ENCODE data around the gene RNF19B.

RNF19B gene

DNA sequence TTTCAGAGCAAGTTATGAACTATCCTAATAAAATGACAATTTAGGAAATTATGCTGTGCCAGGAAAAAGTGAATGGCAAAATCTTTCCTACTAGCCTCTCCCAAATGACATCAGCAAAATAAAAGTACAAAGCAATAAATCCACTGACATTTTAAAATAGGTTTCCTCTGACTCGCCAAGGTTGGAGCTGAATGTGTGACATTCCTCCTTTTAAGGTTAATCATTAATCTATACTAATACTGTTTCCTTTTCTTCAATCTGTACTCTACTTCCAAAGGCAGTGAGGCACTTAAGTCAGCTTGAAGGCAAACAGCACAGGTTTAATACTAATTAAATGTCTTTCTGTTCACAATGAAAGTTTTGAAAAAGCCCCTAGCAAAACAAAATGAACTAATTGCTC lies 15.7 kb downstream of the RNF19B start:
- H3K4me2 ChIP-seq (ENCODE audit: insufficient read depth, low read length, poor library complexity, severe bottlenecking) = no peak overlapping the region
- no peaks in the 10 kb centered on the region for H3K27me3 ChIP-seq (ENCODE audit: control insufficient read depth in 3 of 3, insufficient read depth in 3 of 3, low read depth in 1 of 3, low read length in 3 of 3)
- no peak overlapping the region for H3K9ac ChIP-seq (ENCODE audit: low read depth, low read length, poor library complexity)
- no peak overlapping the region for H3K18ac ChIP-seq (ENCODE audit: low read length)
- no peak overlapping the region for H2AFZ ChIP-seq (ENCODE audit: low read length)
- H3K4me3 ChIP-seq (ENCODE audit: low read length in 2 of 2) = no peak overlapping the region
- no peak overlapping the region for H3K23ac ChIP-seq (ENCODE audit: low read depth, low read length, poor library complexity)
- WGBS, 2 donors (ENCODE audit: extremely low coverage in 2 of 2, insufficient read length in 2 of 2, insufficient replicate concordance in 1 of 2) = no CpG with 5 or more reads among the region's 1 CpG
- H4K8ac ChIP-seq (ENCODE audit: low read depth, low read length) = no peak overlapping the region
- H2BK5ac ChIP-seq (ENCODE audit: low read length) = no peak overlapping the region
- DNase-seq (ENCODE audit: low spot score) = no peak
- H3K36me3 ChIP-seq (replicated peaks in 1 of 2; ENCODE audit: control insufficient read depth in 2 of 2, insufficient read depth in 2 of 2, low read length in 2 of 2) = peaks cover 9 to 44% of the 10 kb centered on the region in 2 donors
- H2BK120ac ChIP-seq (ENCODE audit: low read depth, low read length) = no peak overlapping the region
- H3K4ac ChIP-seq (ENCODE audit: low read length) = no peak overlapping the region
- no peak overlapping the region for H2AK5ac ChIP-seq (ENCODE audit: low read depth, low read length)
- no peak overlapping the region for H3K27ac ChIP-seq (replicated peaks; ENCODE audit: low read length)
- no peaks in the 10 kb centered on the region for H3K9me3 ChIP-seq (replicated peaks in 1 of 2; ENCODE audit: control insufficient read depth in 2 of 2, insufficient read depth in 1 of 2, low read depth in 1 of 2, low read length in 2 of 2)
- H2BK15ac ChIP-seq (ENCODE audit: low read length) = no peak overlapping the region
- H3K79me1 ChIP-seq (ENCODE audit: low read depth, low read length) = peaks cover 2% of the 10 kb centered on the region
- no peak overlapping the region for H2BK12ac ChIP-seq (ENCODE audit: low read length)
- no peak overlapping the region for H4K91ac ChIP-seq (ENCODE audit: low read depth, low read length, poor library complexity)
- H3K4me1 ChIP-seq (ENCODE audit: control insufficient read depth in 2 of 2, insufficient read depth in 1 of 2, low read depth in 1 of 2, low read length in 2 of 2) = no peaks in the 10 kb centered on the region
- no peak overlapping the region for H3K14ac ChIP-seq (ENCODE audit: low read length)

DNA sequence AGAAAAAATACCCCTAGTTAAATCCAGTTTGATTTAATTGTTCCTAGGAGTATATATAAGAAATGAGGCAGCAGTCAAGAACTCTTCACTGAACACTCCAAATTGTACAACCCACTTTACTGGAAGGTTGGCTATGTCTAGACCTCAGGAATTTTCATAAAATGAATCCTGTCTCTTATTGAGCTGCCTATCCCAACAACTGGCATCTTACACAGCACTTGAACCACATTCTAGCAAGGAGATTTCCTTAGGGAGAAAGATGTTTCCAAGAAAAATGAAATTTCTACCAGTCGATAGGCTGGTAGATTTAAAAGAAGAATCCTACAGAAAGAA lies 16.3 kb downstream of the RNF19B start:
- H2AFZ ChIP-seq (ENCODE audit: low read length) = no peak overlapping the region
- no peak for DNase-seq (ENCODE audit: low spot score)
- no peaks in the 10 kb centered on the region for H3K27me3 ChIP-seq (ENCODE audit: control insufficient read depth in 3 of 3, insufficient read depth in 3 of 3, low read depth in 1 of 3, low read length in 3 of 3)
- H4K91ac ChIP-seq (ENCODE audit: low read depth, low read length, poor library complexity) = no peak overlapping the region
- no peak overlapping the region for H2BK12ac ChIP-seq (ENCODE audit: low read length)
- no peak overlapping the region for H3K4me3 ChIP-seq (ENCODE audit: low read length in 2 of 2)
- H3K27ac ChIP-seq (replicated peaks; ENCODE audit: low read length) = no peak overlapping the region
- no peak overlapping the region for H3K9ac ChIP-seq (ENCODE audit: low read depth, low read length, poor library complexity)
- H2BK120ac ChIP-seq (ENCODE audit: low read depth, low read length) = no peak overlapping the region
- H3K79me1 ChIP-seq (ENCODE audit: low read depth, low read length) = peaks cover 2% of the 10 kb centered on the region
- no peaks in the 10 kb centered on the region for H3K9me3 ChIP-seq (replicated peaks in 1 of 2; ENCODE audit: control insufficient read depth in 2 of 2, insufficient read depth in 1 of 2, low read depth in 1 of 2, low read length in 2 of 2)
- H4K8ac ChIP-seq (ENCODE audit: low read depth, low read length) = no peak overlapping the region
- no peak overlapping the region for H3K18ac ChIP-seq (ENCODE audit: low read length)
- WGBS, 2 donors (ENCODE audit: extremely low coverage in 2 of 2, insufficient read length in 2 of 2, insufficient replicate concordance in 1 of 2) = no CpG with 5 or more reads among the region's 1 CpG
- H2AK5ac ChIP-seq (ENCODE audit: low read depth, low read length) = no peak overlapping the region
- no peak overlapping the region for H2BK15ac ChIP-seq (ENCODE audit: low read length)
- peaks cover 9 to 50% of the 10 kb centered on the region in 2 donors for H3K36me3 ChIP-seq (replicated peaks in 1 of 2; ENCODE audit: control insufficient read depth in 2 of 2, insufficient read depth in 2 of 2, low read length in 2 of 2)
- H3K4me2 ChIP-seq (ENCODE audit: insufficient read depth, low read length, poor library complexity, severe bottlenecking) = no peak overlapping the region
- H2BK5ac ChIP-seq (ENCODE audit: low read length) = no peak overlapping the region
- no peak overlapping the region for H3K23ac ChIP-seq (ENCODE audit: low read depth, low read length, poor library complexity)
- H3K14ac ChIP-seq (ENCODE audit: low read length) = no peak overlapping the region
- no peaks in the 10 kb centered on the region for H3K4me1 ChIP-seq (ENCODE audit: control insufficient read depth in 2 of 2, insufficient read depth in 1 of 2, low read depth in 1 of 2, low read length in 2 of 2)
- H3K4ac ChIP-seq (ENCODE audit: low read length) = no peak overlapping the region

DNA sequence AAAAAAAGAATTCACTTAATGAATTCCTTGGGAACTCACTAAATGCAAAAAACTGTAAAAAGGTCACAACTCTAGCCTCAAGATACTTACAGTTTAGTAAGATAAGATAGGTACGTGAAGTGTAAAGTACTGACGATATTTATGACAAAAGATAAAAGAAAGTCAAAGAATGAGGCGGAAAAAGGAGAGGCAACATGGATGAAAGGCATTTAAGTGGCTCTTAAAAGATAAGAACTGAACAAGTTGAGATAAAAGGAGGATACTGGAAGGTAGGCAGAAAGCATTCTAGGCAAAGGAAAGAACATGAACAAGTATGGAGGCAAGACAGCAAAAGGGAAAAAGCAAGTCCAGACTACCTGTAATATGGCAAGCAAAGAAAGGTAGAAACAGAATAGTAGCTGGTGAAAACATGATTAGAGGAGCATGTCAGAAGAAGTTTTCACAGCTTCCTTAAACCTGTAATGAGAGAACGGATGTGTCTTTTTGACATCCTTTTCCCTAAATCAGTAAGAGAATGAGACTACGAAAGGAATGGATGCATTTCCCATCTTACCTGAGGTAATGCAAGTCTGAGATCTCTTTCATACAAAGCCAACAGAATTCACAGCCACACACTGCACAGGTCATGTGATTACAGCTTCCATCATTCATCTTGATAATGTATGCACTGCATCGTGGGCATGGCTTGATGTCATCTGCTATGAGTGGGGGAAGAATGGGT lies 16.8 kb downstream of the RNF19B start:
- no peak overlapping the region for H2AFZ ChIP-seq (ENCODE audit: low read length)
- H3K27me3 ChIP-seq (ENCODE audit: control insufficient read depth in 3 of 3, insufficient read depth in 3 of 3, low read depth in 1 of 3, low read length in 3 of 3) = no peaks in the 10 kb centered on the region
- no peak for DNase-seq (ENCODE audit: low spot score)
- H3K9me3 ChIP-seq (replicated peaks in 1 of 2; ENCODE audit: control insufficient read depth in 2 of 2, insufficient read depth in 1 of 2, low read depth in 1 of 2, low read length in 2 of 2) = no peaks in the 10 kb centered on the region
- H2BK15ac ChIP-seq (ENCODE audit: low read length) = no peak overlapping the region
- no peak overlapping the region for H2BK5ac ChIP-seq (ENCODE audit: low read length)
- H3K18ac ChIP-seq (ENCODE audit: low read length) = no peak overlapping the region
- H2AK5ac ChIP-seq (ENCODE audit: low read depth, low read length) = no peak overlapping the region
- no peak overlapping the region for H4K8ac ChIP-seq (ENCODE audit: low read depth, low read length)
- no peak overlapping the region for H3K23ac ChIP-seq (ENCODE audit: low read depth, low read length, poor library complexity)
- no peaks in the 10 kb centered on the region for H3K4me1 ChIP-seq (ENCODE audit: control insufficient read depth in 2 of 2, insufficient read depth in 1 of 2, low read depth in 1 of 2, low read length in 2 of 2)
- H4K91ac ChIP-seq (ENCODE audit: low read depth, low read length, poor library complexity) = no peak overlapping the region
- H3K4ac ChIP-seq (ENCODE audit: low read length) = no peak overlapping the region
- no peak overlapping the region for H3K14ac ChIP-seq (ENCODE audit: low read length)
- H2BK12ac ChIP-seq (ENCODE audit: low read length) = no peak overlapping the region
- 100% methylated on average over 3 of the region's 6 CpGs; no CpG with 5 or more reads in 1 of the 2 donors for WGBS, 2 donors (ENCODE audit: extremely low coverage in 2 of 2, insufficient read length in 2 of 2, insufficient replicate concordance in 1 of 2)
- peaks cover 2% of the 10 kb centered on the region for H3K79me1 ChIP-seq (ENCODE audit: low read depth, low read length)
- H3K36me3 ChIP-seq (replicated peaks in 1 of 2; ENCODE audit: control insufficient read depth in 2 of 2, insufficient read depth in 2 of 2, low read length in 2 of 2) = peaks cover 9 to 55% of the 10 kb centered on the region in 2 donors
- no peak overlapping the region for H2BK120ac ChIP-seq (ENCODE audit: low read depth, low read length)
- no peak overlapping the region for H3K27ac ChIP-seq (replicated peaks; ENCODE audit: low read length)
- no peak overlapping the region for H3K4me3 ChIP-seq (ENCODE audit: low read length in 2 of 2)
- no peak overlapping the region for H3K9ac ChIP-seq (ENCODE audit: low read depth, low read length, poor library complexity)
- no peak overlapping the region for H3K4me2 ChIP-seq (ENCODE audit: insufficient read depth, low read length, poor library complexity, severe bottlenecking)

DNA sequence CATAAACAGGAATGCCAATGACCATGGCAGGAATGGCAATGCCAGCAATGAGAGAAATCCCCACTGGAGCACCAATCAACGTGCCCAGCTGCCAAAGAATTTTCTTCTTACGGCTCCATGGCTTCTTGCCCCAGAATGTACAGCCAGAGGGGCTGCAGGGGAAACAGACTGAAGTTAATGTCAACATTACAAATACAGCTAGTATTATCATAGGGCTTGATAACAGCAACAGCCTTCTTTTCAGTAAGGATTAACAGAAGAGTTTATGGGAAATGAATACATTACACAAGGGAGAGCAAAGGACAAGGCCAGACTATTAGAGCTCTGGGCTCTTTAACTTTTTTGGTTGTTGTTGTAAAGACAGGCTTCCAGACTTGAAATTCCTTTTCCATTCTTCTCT lies 18.2 kb downstream of the RNF19B start:
- Histone ChIP-seq H3K9me3 (replicated peaks in 1 of 2; ENCODE audit: control insufficient read depth in 2 of 2, insufficient read depth in 1 of 2, low read depth in 1 of 2, low read length in 2 of 2) (no peaks in the 10 kb centered on the region), H3K4me3 (ENCODE audit: low read length in 2 of 2) (no peak overlapping the region), H2BK15ac (ENCODE audit: low read length) (no peak overlapping the region), H4K91ac (ENCODE audit: low read depth, low read length, poor library complexity) (no peak overlapping the region), H3K9ac (ENCODE audit: low read depth, low read length, poor library complexity) (no peak overlapping the region), H4K8ac (ENCODE audit: low read depth, low read length) (no peak overlapping the region), H2BK5ac (ENCODE audit: low read length) (no peak overlapping the region), H3K23ac (ENCODE audit: low read depth, low read length, poor library complexity) (no peak overlapping the region), H2BK120ac (ENCODE audit: low read depth, low read length) (no peak overlapping the region), H2AK5ac (ENCODE audit: low read depth, low read length) (no peak overlapping the region), H3K79me1 (ENCODE audit: low read depth, low read length) (no peaks in the 10 kb centered on the region), H3K27me3 (ENCODE audit: control insufficient read depth in 3 of 3, insufficient read depth in 3 of 3, low read depth in 1 of 3, low read length in 3 of 3) (no peaks in the 10 kb centered on the region), H3K36me3 (replicated peaks in 1 of 2; ENCODE audit: control insufficient read depth in 2 of 2, insufficient read depth in 2 of 2, low read length in 2 of 2) (peaks cover 13 to 69% of the 10 kb centered on the region in 2 donors), H2BK12ac (ENCODE audit: low read length) (no peak overlapping the region), H2AFZ (ENCODE audit: low read length) (no peak overlapping the region), H3K4me1 (ENCODE audit: control insufficient read depth in 2 of 2, insufficient read depth in 1 of 2, low read depth in 1 of 2, low read length in 2 of 2) (no peaks in the 10 kb centered on the region), H3K4me2 (ENCODE audit: insufficient read depth, low read length, poor library complexity, severe bottlenecking) (no peak overlapping the region), H3K18ac (ENCODE audit: low read length) (no peak overlapping the region), H3K27ac (replicated peaks; ENCODE audit: low read length) (no peak overlapping the region), H3K14ac (ENCODE audit: low read length) (no peak overlapping the region), H3K4ac (ENCODE audit: low read length) (no peak overlapping the region)
- no peak for DNase-seq (ENCODE audit: low spot score)
- WGBS, 2 donors (ENCODE audit: extremely low coverage in 2 of 2, insufficient read length in 2 of 2, insufficient replicate concordance in 1 of 2) = no CpG with 5 or more reads among the region's 2 CpGs

All from neuronal stem cell (in vitro differentiated cells).